ENCODE data around the gene MCF2L2.

- TF ChIP-seq YY1 (IDR thresholded peaks at IDR 0.05; ENCODE audit: insufficient read depth, insufficient read length) (no peak), ZNF274 (IDR thresholded peaks at IDR 0.05; ENCODE audit: low read depth, low read length) (no peak), SUZ12 (IDR thresholded peaks at IDR 0.05; ENCODE audit: extremely low read depth, insufficient read depth, insufficient read length) (no peak)
Observed at GRCh38 chr3:183378951-183379350, 49.5 kb downstream of the MCF2L2 start.

Measured in NT2/D1 (cell line).